Fibroblast of skin of left biceps (primary cell): ENCODE results near the gene FARS2.
"Not testable (repeated sequence)": the region's sequence is repeated elsewhere in the genome, so short reads cannot be mapped to it uniquely, and the experiment has no call there.

Source experiments
- DNase-seq, 2 experiments: peaks; one replicate each; pipeline ENCODE4 v3.0.0-alpha.2; 2013; ENCODE audit warnings: low read depth in 2 of 2

The FARS2 gene

GRCh38 chr6:5693225-5694145, 432.2 kb downstream of the FARS2 start:
- no peak for DNase-seq

GRCh38 chr6:5695260-5696245, 434.2 kb downstream of the FARS2 start:
- peak; percentile 73 to 75 for DNase-seq

DNA sequence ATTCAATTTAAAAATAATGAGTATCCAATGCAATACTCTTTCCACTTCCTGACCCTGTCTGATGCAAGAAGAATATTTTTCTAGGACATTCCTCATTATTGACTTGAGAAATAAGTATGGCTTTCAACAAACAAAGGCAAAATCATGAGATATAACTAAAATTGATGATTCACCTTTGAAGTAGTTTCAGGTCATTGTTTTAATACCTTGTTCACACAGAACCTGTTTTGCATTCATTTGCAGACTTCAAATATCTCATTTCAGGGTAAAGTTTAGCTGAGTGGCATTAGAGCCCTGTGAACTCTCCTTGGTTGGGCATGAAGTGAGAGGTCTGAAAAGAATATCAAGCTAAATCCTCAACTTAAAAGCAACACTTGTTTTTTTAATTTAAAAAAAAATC, 436.2 kb downstream of the FARS2 start:
- DNase-seq = no peak

DNA sequence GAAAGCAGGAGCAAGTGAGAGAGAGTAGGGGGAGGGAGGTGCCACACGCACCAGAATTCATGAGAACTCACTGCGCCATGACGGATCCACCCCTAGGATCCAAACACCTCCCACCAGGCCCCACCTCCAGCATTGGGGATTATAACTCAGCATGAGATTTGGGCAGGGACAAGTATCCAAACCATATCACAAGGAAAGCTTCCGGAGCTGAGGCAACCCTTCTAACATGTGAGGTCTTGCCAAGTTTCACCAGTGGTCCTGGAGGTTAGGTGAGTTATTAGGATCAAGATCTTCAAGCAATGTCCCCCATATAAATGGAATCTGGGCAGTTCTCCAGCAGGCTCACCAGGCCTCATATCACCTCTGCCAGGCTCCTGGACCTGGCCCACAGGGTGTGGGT, 437.0 kb downstream of the FARS2 start:
- DNase-seq = no peak

DNA sequence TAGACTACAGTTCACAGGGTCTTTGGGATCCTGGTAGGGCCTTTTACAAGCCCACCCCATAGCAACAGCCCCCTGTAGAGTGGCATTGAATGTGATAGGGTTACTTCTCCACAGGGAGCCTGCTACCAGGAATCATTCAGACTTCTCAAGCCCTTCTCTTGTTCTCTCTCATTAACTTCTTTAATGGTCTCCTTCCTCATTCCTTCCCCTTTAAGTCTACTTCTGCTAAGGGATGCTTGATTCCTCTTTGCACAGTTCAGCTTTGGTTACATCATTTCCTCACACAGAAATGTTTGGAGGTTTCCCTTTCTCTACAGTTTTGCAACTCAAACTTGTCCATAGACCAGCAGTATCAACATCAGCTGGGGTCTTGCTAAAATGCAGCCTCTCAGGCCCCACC, 437.8 kb downstream of the FARS2 start:
- not testable (repeated sequence) for DNase-seq

DNA sequence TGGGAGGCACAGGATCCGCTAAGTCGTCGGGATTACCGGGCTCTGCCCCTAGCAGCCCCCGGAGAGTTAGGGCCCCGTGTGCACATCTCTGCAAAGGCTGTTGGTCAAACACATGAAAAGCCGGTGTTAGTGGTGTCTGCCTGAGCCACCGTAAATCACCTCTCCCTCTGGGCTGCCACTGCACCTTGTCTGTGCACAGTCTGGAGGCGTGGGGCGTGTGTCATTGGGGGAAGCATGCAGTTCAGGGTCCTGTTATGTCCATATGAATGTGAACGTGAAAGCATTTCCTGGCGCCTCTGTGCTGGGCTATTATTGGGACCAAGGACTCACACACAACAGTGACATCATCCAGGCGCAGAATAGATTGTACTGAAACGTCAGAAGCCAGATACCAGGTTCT, 439.9 kb downstream of the FARS2 start:
- no peak for DNase-seq

DNA sequence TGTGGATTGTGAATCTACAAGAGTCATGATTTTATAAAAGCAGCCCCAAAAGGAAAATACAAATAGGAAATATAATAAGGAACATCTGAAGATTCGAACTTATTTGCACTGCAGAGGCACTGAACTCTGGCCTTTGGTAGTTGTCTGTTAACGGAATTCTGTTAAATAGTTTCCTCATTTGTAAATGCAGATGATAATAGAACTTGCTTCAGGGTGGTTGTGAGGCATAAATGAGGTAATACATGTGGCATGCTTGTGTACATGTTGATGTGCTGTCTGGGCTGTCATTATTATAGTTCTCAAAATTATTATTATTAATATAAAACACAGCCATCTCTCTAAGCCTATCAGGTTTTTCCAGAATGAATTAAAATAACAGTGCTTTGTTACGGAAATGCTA, 443.4 kb downstream of the FARS2 start:
- no peak for DNase-seq

DNA sequence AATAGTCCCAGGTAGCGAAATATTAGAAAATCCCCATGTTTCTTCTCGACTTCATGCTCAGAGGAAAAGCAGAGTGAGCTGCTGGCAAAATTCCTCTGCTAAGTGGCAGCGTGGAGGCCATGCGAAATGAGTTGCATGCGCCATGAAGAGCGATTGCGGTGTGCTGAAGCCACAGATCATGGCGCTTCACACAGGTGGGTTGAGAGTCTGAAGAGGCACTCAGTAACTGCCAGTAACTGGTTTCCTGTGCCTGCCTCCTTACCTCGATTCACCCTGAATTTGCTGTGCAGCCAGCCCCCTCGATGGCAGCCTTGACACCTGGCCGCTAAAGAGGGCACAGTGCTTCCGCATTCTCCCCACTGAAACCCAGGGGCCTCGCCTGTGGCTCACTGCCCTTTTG, 443.9 kb downstream of the FARS2 start:
- DNase-seq = no peak

- no peak for DNase-seq
Observed at GRCh38 chr6:5706124-5707033, 445.1 kb downstream of the FARS2 start.

GRCh38 chr6:5707281-5708045, 446.1 kb downstream of the FARS2 start:
- DNase-seq = no peak

DNA sequence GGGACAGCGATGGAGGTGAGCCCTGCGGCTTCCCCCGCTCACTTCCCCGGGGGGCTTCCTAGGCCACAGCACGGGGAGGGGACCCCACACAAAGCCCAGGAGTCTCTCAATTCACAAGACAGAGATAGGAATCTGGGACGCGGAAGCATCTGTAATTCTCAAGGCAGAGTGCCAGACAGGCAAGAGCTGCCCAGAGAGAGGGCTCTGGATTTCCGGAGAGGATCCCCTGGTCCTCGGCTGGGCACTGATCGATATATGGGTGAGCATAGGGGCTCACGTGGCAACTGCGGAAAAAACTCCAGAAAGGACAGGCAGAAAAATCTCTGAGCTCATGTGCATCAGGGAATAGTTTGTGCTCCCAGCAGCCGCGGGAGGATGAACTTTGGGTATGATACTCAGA, 449.2 kb downstream of the FARS2 start:
- DNase-seq = no peak

DNA sequence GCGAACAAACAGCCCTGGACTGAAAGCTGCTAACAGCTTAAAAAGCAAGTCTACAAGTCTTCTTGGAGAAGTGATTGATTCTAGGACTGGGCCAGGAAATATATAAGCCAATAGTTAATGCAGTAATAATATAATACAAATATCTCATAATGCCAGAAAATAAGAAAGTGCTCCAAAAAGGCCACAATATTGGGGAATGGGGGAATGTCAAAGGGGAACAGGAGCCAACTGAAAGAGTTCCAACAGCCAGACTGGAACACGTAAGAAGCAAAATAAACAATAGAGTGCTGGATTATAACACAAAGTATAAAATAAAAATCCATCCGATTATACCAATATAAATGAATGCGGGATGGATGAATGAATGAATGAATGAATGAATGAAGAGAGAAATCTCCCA, 449.6 kb downstream of the FARS2 start:
- no peak for DNase-seq

DNA sequence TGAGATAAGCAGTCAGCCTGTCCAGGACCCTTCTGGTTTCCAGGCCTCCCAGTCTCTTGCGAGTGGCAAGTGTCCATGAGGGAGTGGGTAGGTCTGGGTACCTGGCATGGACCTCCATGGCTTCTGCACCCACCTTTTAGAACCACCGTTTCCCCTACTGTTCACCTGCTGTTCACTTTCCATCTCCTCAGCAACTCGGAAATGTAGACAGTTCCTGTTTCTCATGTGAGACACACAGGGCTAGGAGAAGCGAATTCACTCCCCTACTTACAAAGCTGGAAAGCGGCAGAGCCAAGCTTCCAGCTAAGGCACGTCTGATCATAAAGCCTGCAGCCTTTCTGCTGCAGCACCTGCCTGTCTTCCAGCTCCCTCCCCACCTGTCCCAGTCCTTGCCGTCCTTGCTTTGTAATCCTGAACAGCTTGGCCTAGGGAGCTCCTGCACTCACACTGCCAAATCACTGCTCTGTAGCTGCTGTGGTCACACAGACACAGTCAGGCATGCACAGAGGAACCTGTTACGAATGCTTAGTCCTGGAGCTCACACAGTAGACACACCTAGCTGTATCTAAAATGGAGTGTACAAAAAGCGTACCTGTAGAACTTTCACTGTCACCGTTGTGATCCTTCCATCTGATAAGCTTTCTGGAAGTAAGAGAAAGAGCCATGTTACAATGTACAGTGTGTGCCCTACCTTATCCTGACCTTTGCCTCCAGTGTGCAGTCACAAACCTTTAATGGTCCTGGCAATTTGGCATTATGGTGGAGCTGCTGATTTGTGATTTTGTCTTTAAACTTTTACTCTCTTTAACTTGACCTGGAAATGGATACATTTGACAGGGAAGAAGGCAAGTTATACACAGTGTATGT, 451.3 kb downstream of the FARS2 start:
- no peak for DNase-seq

GRCh38 chr6:5713519-5713918, 452.2 kb downstream of the FARS2 start:
- DNase-seq = no peak

DNA sequence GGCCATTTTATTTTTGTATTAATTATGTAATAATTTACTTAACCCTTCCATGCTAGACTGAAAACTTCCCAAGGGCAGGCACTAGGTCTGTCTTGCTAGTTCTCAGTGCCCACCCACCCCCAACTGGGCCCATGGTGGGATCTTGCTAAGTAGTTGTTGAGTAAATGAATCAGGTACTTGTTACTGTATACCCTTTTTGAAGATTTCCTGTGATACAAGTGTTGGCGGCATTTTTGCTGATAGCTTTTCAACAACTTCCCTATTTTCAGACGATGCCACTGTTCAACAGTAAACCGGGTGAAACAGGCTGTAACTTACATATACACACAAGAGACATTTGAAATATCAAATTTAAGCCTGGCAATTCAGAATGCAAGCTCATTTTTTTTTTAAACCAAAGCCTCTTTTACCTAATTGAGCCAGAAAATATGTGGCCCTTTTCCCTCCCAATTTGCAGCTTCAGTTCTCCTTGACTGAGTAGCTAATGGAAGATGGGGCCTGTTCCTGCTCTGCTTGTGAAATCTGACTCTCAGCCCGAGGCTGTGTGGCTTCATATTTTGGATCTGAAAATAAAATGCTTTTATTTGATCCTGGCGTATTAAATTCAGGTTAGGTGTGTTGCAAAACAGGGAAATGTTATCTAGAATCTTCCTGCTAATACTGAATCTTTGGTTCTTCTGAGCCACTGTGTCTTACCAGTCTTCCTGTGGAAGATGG, 457.1 kb downstream of the FARS2 start:
- DNase-seq = no peak

GRCh38 chr6:5723841-5724691, 462.8 kb downstream of the FARS2 start:
- no peak for DNase-seq

DNA sequence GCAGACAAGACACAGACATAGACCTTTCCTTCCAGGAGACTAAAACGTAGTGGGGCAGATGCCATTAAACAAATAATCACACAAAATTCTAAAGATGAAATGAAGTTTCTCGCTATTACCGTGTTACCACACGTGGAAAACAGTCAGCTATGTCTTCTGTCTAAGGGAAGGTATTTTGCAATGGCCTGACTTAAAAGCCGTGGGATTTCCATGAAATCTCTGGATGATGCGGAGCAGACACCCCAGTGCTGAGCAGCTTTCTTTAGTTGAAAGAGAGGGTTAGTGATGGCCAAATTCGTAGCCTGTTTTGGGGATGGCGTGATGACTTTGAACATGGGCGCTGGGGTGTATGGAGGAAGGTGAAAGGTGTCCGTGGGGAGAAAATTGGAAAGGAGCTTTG, 463.6 kb downstream of the FARS2 start:
- no peak for DNase-seq
